HCT116 (cell line): ENCODE results near the gene NOC4L. TPM values are rescaled to one million over a fixed set of nuclear protein-coding genes. Genes with fewer than 3 reads are reported as not detected.

Experiments
- ATAC-seq: fragments of 200-7000 bp; cut with Tn5 transposase; 2 replicates; pipeline ENCODE4 v1.9.1; 2020; ENCODE audit warnings: mild to moderate bottlenecking, moderate library complexity
- BruUV-seq: library from RNA; stranded (reverse); fragments of 400-500 nt; replicated peaks from 2 replicates; lab custom pipeline; 2021; lab: Mats Ljungman, UMichigan
- CTCF ChIA-PET: fragments of 300-600 bp; sonication (Branson Sonifier 250); formaldehyde crosslinking; loops from one replicate; lab custom pipeline; 2021; ENCODE audit warnings: antibody characterized with exemption; lab: Charles Lee
- POLR2A ChIA-PET: fragments of 300-600, 350-600 bp; sonication (Branson Sonifier 250); formaldehyde crosslinking; loops from one replicate; lab custom pipeline; 2021; ENCODE audit warnings: antibody characterized with exemption; lab: Charles Lee
- RAD21 ChIA-PET, 2 experiments: fragments of 300-600 bp; sonication (Branson Sonifier 250); formaldehyde crosslinking; loops; one replicate each; lab custom pipeline; 2023; ENCODE audit warnings: low total read pairs in 2 of 2; ENCODE audit not compliant: uncharacterized antibody in 2 of 2, unreplicated experiment in 2 of 2, low non-redundant PET in 1 of 2; lab: Charles Lee
- DNase-seq: peaks from one replicate; pipeline ENCODE4 v3.0.0-alpha.2; 2010; ENCODE audit warnings: low read depth, low spot score
- H2AFZ ChIP-seq: fragments of 200-600 bp; shearing (Covaris generic), sonication (generic); 2 replicates; pipeline ENCODE4 v1.6.1; 2017; ENCODE audit warnings: low read depth, mixed run types, mixed read lengths, antibody characterized with exemption, low read length; ENCODE audit not compliant: poor library complexity, severe bottlenecking
- H3K27ac ChIP-seq: 2 replicates; pipeline ENCODE4 v1.5.1; 2012; ENCODE audit warnings: low read depth, low read length
- H3K27me3 ChIP-seq: fragments of 200-600 bp; sonication (generic); 2 replicates; pipeline ENCODE4 v1.6.1; 2016; ENCODE audit warnings: mixed run types, low read length, mixed read lengths; ENCODE audit not compliant: insufficient read depth
- H3K36me3 ChIP-seq, 2 experiments: fragments of 200-500 bp in 1 of 2; fragments of 200-600 bp in 1 of 2; sonication (Bioruptor generic) in 1 of 2; sonication (generic) in 1 of 2; 2 replicates each; pipeline versions ENCODE4 v1.5.1 to v1.6.1; 2014 to 2016; ENCODE audit warnings: low read length in 2 of 2, inconsistent platforms in 1 of 2, mixed read lengths in 1 of 2, mixed run types in 1 of 2; ENCODE audit not compliant: insufficient read depth in 2 of 2, control insufficient read depth in 1 of 2
- H3K4me1 ChIP-seq, 2 experiments: fragments of 200-600 bp in 1 of 2; sonication (generic) in 1 of 2; 2 replicates each; pipeline versions ENCODE4 v1.5.1 to v1.6.1; 2012 to 2017; ENCODE audit warnings: low read length in 2 of 2, inconsistent platforms in 1 of 2, mild to moderate bottlenecking in 1 of 2, mixed read lengths in 1 of 2, mixed run types in 1 of 2, moderate library complexity in 1 of 2; ENCODE audit not compliant: insufficient read depth in 2 of 2, control insufficient read depth in 1 of 2
- H3K4me2 ChIP-seq: fragments of 200-600 bp; sonication (generic); 2 replicates; pipeline ENCODE4 v1.6.1; 2017; ENCODE audit warnings: mixed run types, low read length, mixed read lengths
- H3K4me3 ChIP-seq, 2 experiments: fragments of 200-600 bp in 1 of 2; sonication (generic) in 1 of 2; replicated peaks in 1 of 2; 2 replicates each; pipeline ENCODE4 v1.5.1; 2011 to 2016; ENCODE audit warnings: low read length in 2 of 2, control low read depth in 1 of 2, low read depth in 1 of 2, mild to moderate bottlenecking in 1 of 2, mixed read lengths in 1 of 2, mixed run types in 1 of 2
- H3K79me2 ChIP-seq: fragments of 200-600 bp; sonication (generic); 2 replicates; pipeline ENCODE4 v1.6.1; 2017; ENCODE audit warnings: mild to moderate bottlenecking, mixed run types, low read length, moderate library complexity, mixed read lengths; ENCODE audit not compliant: insufficient read depth
- H3K9ac ChIP-seq: fragments of 200-600 bp; sonication (generic); 2 replicates; pipeline ENCODE4 v1.6.1; 2016; ENCODE audit warnings: low read length, mixed read lengths
- H3K9me2 ChIP-seq: fragments of 200-600 bp; sonication (generic), shearing (Covaris generic); 2 replicates; pipeline ENCODE4 v1.6.1; 2017; ENCODE audit warnings: mixed run types, mild to moderate bottlenecking, moderate library complexity; ENCODE audit not compliant: insufficient read depth
- H3K9me3 ChIP-seq, 2 experiments: fragments of 200-500 bp in 1 of 2; fragments of 200-600 bp in 1 of 2; sonication (Bioruptor generic) in 1 of 2; sonication (generic) in 1 of 2; 2 replicates each; pipeline ENCODE4 v1.6.1; 2014 to 2017; ENCODE audit warnings: low read length in 2 of 2, mixed read lengths in 2 of 2, inconsistent platforms in 1 of 2, low read depth in 1 of 2, mild to moderate bottlenecking in 1 of 2, mixed run types in 1 of 2, moderate library complexity in 1 of 2; ENCODE audit not compliant: control insufficient read depth in 1 of 2, insufficient read depth in 1 of 2
- H4K20me1 ChIP-seq: fragments of 200-600 bp; sonication (generic), shearing (Covaris generic); 2 replicates; pipeline ENCODE4 v1.6.1; 2017; ENCODE audit warnings: mixed run types, mild to moderate bottlenecking, moderate library complexity; ENCODE audit not compliant: insufficient read depth
- ATF3 ChIP-seq: IDR thresholded peaks from 2 replicates; pipeline ENCODE4 v1.6.1; 2012
- CEBPB ChIP-seq: IDR thresholded peaks from 2 replicates; pipeline ENCODE4 v1.6.1; 2012; ENCODE audit warnings: low read depth
- ELF1 ChIP-seq: IDR thresholded peaks from 2 replicates; pipeline ENCODE4 v1.6.1; 2012; ENCODE audit warnings: low read depth, borderline replicate concordance
- EZH2 ChIP-seq: fragments of 200-600 bp; sonication (generic); IDR thresholded peaks from 2 replicates; pipeline ENCODE4 v1.6.1; 2017; ENCODE audit warnings: antibody characterized with exemption, mixed run types
- EZH2phosphoT487 ChIP-seq: fragments of 200-600 bp; IDR thresholded peaks from 2 replicates; pipeline ENCODE4 v1.6.1; 2018; ENCODE audit warnings: antibody characterized with exemption, borderline replicate concordance
- POLR2AphosphoS5 ChIP-seq: IDR thresholded peaks from 2 replicates; pipeline ENCODE4 v1.6.1; 2011; ENCODE audit warnings: mild to moderate bottlenecking, low read depth, low read length, moderate library complexity
- TCF7L2 ChIP-seq: IDR thresholded peaks from 2 replicates; pipeline ENCODE4 v1.7.0; 2011; ENCODE audit warnings: borderline replicate concordance, inconsistent platforms; ENCODE audit not compliant: insufficient read depth, insufficient read length; ENCODE audit errors: extremely low read depth
- ZBTB33 ChIP-seq: IDR thresholded peaks from 2 replicates; pipeline ENCODE4 v1.6.1; 2011; ENCODE audit warnings: mild to moderate bottlenecking, low read length, moderate library complexity; ENCODE audit not compliant: insufficient replicate concordance; ENCODE audit errors: extremely low read depth
- ZFX ChIP-seq: fragments of 450-650 bp; IDR thresholded peaks from 2 replicates; pipeline ENCODE4 v1.6.1; 2017
- intact Hi-C: fragments of 100-400 bp; cut with micrococcal nuclease; formaldehyde crosslinking; loops from 2 replicates; pipeline ENCODE4 v1.10.0; 2022
- total RNA-seq: library from RNA; stranded (reverse); gene quantifications from one replicate; pipeline ENCODE4 v1.2.1, GENCODE V29; 2021; ENCODE audit not compliant: unreplicated experiment

NOC4L gene
- total RNA-seq, 1 experiment from 2014 or later: 47.6 TPM

- intact Hi-C loops: no loop called here
- no peak overlapping the region for H3K9ac ChIP-seq
- ATAC-seq (no peak), DNase-seq (no peak)
- H3K4me3 ChIP-seq: no peak overlapping the region
- no peaks in the 10 kb centered on the region for H3K79me2 ChIP-seq
- H3K9me2 ChIP-seq: no peaks in the 10 kb centered on the region
- H3K4me1 ChIP-seq: peaks cover 0 to 6% of the 10 kb centered on the region in 2 experiments; a peak in 1 of 4 replicates
- BruUV-seq: no TSS peak
- no peak for TF ChIP-seq EZH2
- TF ChIP-seq ATF3: no peak
- no peak for TF ChIP-seq CEBPB
- TF ChIP-seq EZH2phosphoT487: no peak
- no peak for TF ChIP-seq POLR2AphosphoS5
- TF ChIP-seq ZFX: no peak
- TF ChIP-seq ZBTB33: no peak
- no peak for TF ChIP-seq ELF1
- TF ChIP-seq TCF7L2: no peak
- RAD21 ChIA-PET: no interaction called here
- no peak overlapping the region for H3K4me2 ChIP-seq
- H3K36me3 ChIP-seq: no peaks in the 10 kb centered on the region
- POLR2A ChIA-PET: no interaction called here
- no peak overlapping the region for H3K27ac ChIP-seq
- no peak overlapping the region for H2AFZ ChIP-seq
- H3K27me3 ChIP-seq: no peaks in the 10 kb centered on the region
- H4K20me1 ChIP-seq: no peaks in the 10 kb centered on the region
- H3K9me3 ChIP-seq: no peaks in the 10 kb centered on the region
- CTCF ChIA-PET: no interaction called here
Measured at GRCh38 chr12:132167611-132168310, 23.5 kb downstream of the NOC4L start.
